Measurements from ENCODE around the gene SIGLEC1.

Gene SIGLEC1

DNA sequence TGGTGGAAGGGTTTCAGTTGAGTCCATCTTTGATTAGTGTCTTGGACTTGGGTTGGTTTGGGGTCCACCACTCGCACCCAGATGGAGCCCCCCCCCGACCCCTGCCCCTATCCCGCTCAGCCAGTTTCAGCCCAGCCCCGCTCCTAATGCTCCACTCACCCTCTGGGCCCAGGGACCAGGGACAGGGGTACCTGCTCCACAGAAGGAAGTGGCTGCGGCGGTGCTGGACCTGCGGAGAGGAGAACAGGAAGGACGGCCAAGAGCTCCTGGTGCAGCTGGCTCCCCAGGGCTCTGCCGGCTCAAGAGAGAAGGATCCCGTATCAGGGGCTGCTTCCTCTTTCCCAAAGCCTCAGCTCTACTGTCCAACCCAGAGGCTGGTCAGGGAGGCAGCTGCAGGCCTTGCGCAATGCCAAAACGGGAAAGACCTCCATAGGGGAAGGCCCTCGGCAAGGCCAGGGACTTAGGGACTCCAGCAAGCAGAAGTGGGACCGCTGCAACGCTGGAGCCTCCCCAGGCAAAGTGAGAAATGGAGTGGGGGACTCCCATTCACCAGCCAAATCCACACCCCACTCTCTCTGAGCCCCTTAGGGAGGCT, at the start of gene SIGLEC1:
Gene SIGLEC1, minus strand, starts transcription at position 322 of the 595 bp plus-strand sequence. CDS start 5,472 bp downstream, outside the sequence.
- H3K27me3 ChIP-seq (ENCODE audit: control insufficient read depth, low read length), result 0 out of 2 replicates have a peak, but pooled peaks cover 2% of the 10 kb centered on the region
- no peaks in the 10 kb centered on the region for H3K4me1 ChIP-seq (ENCODE audit: control insufficient read depth, low read length)
- H4K20me1 ChIP-seq (ENCODE audit: control insufficient read depth, insufficient read depth, low read depth, low read length), result no peaks in the 10 kb centered on the region
- no peaks in the 10 kb centered on the region for H3K36me3 ChIP-seq (ENCODE audit: control insufficient read depth, low read length)
- TF ChIP-seq, protein P1, sequence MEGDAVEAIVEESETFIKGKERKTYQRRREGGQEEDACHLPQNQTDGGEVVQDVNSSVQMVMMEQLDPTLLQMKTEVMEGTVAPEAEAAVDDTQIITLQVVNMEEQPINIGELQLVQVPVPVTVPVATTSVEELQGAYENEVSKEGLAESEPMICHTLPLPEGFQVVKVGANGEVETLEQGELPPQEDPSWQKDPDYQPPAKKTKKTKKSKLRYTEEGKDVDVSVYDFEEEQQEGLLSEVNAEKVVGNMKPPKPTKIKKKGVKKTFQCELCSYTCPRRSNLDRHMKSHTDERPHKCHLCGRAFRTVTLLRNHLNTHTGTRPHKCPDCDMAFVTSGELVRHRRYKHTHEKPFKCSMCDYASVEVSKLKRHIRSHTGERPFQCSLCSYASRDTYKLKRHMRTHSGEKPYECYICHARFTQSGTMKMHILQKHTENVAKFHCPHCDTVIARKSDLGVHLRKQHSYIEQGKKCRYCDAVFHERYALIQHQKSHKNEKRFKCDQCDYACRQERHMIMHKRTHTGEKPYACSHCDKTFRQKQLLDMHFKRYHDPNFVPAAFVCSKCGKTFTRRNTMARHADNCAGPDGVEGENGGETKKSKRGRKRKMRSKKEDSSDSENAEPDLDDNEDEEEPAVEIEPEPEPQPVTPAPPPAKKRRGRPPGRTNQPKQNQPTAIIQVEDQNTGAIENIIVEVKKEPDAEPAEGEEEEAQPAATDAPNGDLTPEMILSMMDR (IDR thresholded peaks at IDR 0.05; ENCODE audit: low read depth, low read length, poor library complexity, severe bottlenecking), result no peak
- TF ChIP-seq EZH2phosphoT487 (IDR thresholded peaks at IDR 0.05; ENCODE audit: borderline replicate concordance, low read length), result no peak
- H3K9me3 ChIP-seq (ENCODE audit: control insufficient read depth, insufficient read depth, low read length), result no peaks in the 10 kb centered on the region
- no peaks in the 10 kb centered on the region for H3K9me2 ChIP-seq (replicated peaks; ENCODE audit: control insufficient read depth, low read length)
- no peaks in the 10 kb centered on the region for H3K79me2 ChIP-seq (ENCODE audit: control insufficient read depth, low read length)
- H3K27ac ChIP-seq (ENCODE audit: low read depth, low read length), result no peak within 1 kb of the TSS
- no peak within 1 kb of the TSS for H3K4me2 ChIP-seq (ENCODE audit: low read length)
- H3K4me3 ChIP-seq (ENCODE audit: low read length), result no peak within 1 kb of the TSS
- H3F3A ChIP-seq (ENCODE audit: control insufficient read depth, insufficient read depth), result no peaks in the 10 kb centered on the region

DNA sequence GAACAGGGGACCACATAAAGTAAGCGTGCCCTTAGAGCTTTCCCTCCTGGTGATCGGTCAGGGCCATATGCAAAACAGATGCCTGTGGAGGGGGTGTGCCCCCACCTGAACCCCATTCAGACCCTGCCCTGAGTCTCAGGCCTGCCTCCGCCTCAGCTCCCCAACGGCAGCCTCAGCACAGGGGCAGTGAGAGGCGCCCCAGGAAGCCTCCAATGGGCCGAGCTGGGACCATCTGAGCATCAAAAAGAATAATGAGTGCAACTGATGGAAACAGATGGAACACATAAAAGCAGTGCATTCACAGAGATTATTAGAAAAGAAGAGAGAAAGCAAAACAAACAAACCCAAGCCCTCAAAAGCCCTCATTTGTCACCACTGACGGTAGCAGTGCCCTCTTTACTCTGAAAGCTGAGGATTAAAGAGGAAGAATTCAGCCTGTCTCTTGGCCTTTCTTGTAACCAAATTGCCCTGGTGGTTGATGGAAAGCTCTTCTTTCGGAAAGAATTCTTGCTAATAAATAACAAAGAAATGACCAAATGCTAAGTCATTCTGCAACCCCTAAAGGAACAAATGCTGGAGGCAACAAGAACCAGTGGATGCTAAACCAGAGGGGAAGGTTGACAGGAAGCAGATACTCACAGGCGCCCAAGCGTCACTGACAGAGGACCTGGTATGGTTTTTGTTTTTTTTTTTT, 48.4 kb upstream of the SIGLEC1 start:
- TF ChIP-seq, protein P1 (IDR thresholded peaks at IDR 0.05; ENCODE audit: low read depth, low read length, poor library complexity, severe bottlenecking), result no peak
- TF ChIP-seq EZH2phosphoT487 (IDR thresholded peaks at IDR 0.05; ENCODE audit: borderline replicate concordance, low read length), result no peak
- peaks cover 8% of the 10 kb centered on the region for H3K4me1 ChIP-seq (ENCODE audit: control insufficient read depth, low read length)
- H3F3A ChIP-seq (ENCODE audit: control insufficient read depth, insufficient read depth), result no peaks in the 10 kb centered on the region
- no peaks in the 10 kb centered on the region for H3K9me3 ChIP-seq (ENCODE audit: control insufficient read depth, insufficient read depth, low read length)
- H3K27me3 ChIP-seq (ENCODE audit: control insufficient read depth, low read length), result no peaks in the 10 kb centered on the region
- H4K20me1 ChIP-seq (ENCODE audit: control insufficient read depth, insufficient read depth, low read depth, low read length), result no peaks in the 10 kb centered on the region
- no peaks in the 10 kb centered on the region for H3K9me2 ChIP-seq (replicated peaks; ENCODE audit: control insufficient read depth, low read length)
- no peak overlapping the region for H3K4me2 ChIP-seq (ENCODE audit: low read length)
- H3K36me3 ChIP-seq (ENCODE audit: control insufficient read depth, low read length), result peaks cover 21% of the 10 kb centered on the region
- no peak overlapping the region for H3K27ac ChIP-seq (ENCODE audit: low read depth, low read length)
- no peak overlapping the region for H3K4me3 ChIP-seq (ENCODE audit: low read length)
- H3K79me2 ChIP-seq (ENCODE audit: control insufficient read depth, low read length), result peaks cover 34% of the 10 kb centered on the region

DNA sequence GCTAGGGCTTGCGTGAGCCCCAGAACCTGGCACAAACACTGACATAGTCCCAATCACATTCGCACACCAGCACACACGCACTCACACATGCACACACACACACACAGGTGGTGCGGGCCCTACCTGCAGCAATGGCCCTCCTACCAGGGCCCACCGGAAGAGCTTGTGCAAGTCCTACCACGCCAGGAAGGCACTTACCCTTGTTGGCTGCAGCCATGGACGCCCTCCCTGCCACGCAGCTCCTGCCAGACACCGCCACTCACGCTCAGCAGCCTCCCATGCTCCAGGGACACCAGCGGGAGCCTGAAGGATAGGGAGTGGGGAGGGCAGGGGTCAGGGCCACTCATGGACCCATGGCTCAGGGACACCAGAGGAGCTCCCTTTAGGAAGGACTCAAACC, 47.5 kb upstream of the SIGLEC1 start:
- Histone ChIP-seq H3K79me2 (ENCODE audit: control insufficient read depth, low read length) (peaks cover 25% of the 10 kb centered on the region), H3K4me1 (ENCODE audit: control insufficient read depth, low read length) (no peaks in the 10 kb centered on the region), H3K36me3 (ENCODE audit: control insufficient read depth, low read length) (peaks cover 19% of the 10 kb centered on the region), H3F3A (ENCODE audit: control insufficient read depth, insufficient read depth) (no peaks in the 10 kb centered on the region), H3K9me2 (replicated peaks; ENCODE audit: control insufficient read depth, low read length) (no peaks in the 10 kb centered on the region), H3K4me2 (ENCODE audit: low read length) (no peak overlapping the region), H3K9me3 (ENCODE audit: control insufficient read depth, insufficient read depth, low read length) (no peaks in the 10 kb centered on the region), H3K27ac (ENCODE audit: low read depth, low read length) (no peak overlapping the region), H3K4me3 (ENCODE audit: low read length) (no peak overlapping the region), H4K20me1 (ENCODE audit: control insufficient read depth, insufficient read depth, low read depth, low read length) (no peaks in the 10 kb centered on the region), H3K27me3 (ENCODE audit: control insufficient read depth, low read length) (no peaks in the 10 kb centered on the region)
- TF ChIP-seq EZH2phosphoT487 (IDR thresholded peaks at IDR 0.05; ENCODE audit: borderline replicate concordance, low read length), result no peak
- TF ChIP-seq, protein P1 (IDR thresholded peaks at IDR 0.05; ENCODE audit: low read depth, low read length, poor library complexity, severe bottlenecking), result no peak
